SKM-1 (cell line): ENCODE measurements around the gene PSMD1.
"Not testable (repeated sequence)": the region's sequence is repeated elsewhere in the genome, so short reads cannot be mapped to it uniquely, and the experiment has no call there.

Experiments
- DNase-seq: peaks from one replicate; lab custom pipeline; 2025; ENCODE audit not compliant: unreplicated experiment; lab: John Stamatoyannopoulos, UW

PSMD1 gene

GRCh38 chr2:231056453-231057416 lies at the start of gene PSMD1:
Gene PSMD1, plus strand, starts transcription at chr2:231056867. Its CDS starts 159 bp downstream, at chr2:231057026.
- DNase-seq, result peak; percentile 72

- no peak for DNase-seq
Measured at GRCh38 chr2:231007286-231008098, 49.2 kb upstream of the PSMD1 start.

DNA sequence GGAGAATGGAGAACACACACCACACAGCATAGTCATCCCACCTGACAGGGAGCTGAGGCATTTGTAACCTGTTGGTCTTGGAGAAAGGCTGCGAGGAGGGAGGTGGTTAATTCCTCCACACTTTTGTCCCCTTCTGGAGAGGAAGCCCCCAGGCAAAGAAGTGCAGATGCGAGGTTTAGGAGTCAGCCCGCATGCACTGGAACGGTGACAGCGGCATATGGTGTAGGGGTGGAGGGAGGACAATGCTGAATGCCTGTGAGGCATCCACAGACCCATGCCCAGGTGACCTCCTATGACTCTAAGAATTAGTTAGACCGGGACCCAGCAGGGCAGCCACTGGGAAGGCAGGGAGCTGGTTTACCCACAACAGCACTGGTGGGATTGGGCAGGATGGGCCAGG lies 48.5 kb upstream of the PSMD1 start:
- no peak for DNase-seq

DNA sequence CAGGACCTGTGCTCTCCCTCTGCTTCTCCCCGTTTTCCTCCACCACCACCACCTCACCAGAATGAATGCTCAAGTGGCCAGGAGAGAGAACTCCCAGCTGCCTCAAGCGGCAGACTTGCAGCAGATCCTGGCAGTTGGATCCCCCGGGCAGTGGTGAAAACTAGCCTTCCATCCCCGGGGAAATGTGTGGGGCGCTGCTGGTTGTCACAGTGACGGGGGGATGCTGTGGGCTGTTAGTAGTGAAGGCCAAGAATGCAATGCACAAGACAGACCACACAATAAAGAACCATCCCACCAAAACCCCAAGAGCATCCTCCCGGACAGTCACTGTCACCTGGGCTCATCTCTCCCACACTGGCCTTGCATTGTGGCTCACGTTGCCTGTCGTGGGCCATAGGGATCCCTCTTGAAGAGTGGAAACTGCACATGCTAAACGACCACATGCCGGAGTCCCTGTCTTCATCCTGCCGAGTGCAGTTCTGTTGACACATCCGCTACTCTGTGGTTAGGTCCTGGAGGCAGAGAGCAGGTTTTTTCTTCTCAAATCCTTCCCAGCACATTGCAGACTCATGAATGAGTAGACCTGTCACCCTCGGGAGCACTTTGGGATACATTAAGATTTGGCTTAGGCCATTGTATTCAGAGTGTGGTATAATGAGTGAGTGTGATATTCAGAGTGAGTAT lies 47.3 kb upstream of the PSMD1 start:
- DNase-seq, result no peak

GRCh38 chr2:231010201-231010730 lies 46.4 kb upstream of the PSMD1 start:
- no peak for DNase-seq

DNA sequence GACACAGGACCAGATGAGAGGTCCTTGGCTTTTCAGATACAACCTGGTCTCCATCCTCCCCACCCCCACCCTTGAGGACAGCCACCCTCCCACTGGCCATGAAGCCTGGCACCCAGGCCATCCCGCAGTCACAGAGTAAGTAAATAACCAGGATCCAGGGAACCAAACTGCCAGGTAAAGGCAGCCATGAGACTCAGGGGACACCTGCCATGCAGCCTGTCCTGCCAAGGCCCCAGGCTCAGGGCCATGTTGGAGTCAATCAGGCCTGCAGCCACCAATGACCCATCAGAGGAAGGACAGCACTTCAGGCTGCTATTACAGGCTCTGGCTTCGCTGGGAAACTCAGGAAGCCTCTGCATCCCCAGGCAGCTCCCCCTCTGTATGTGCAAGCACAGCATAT lies 45.1 kb upstream of the PSMD1 start:
- DNase-seq, result no peak

GRCh38 chr2:231012463-231012862 lies 44.2 kb upstream of the PSMD1 start:
- no peak for DNase-seq

- DNase-seq, result no peak
Measured at GRCh38 chr2:231013820-231014219, 42.8 kb upstream of the PSMD1 start.

GRCh38 chr2:231015478-231015877 lies 41.2 kb upstream of the PSMD1 start:
- no peak for DNase-seq

- DNase-seq, result no peak
Measured at GRCh38 chr2:231015926-231016325, 40.7 kb upstream of the PSMD1 start.

- DNase-seq, result no peak
Measured at GRCh38 chr2:231016566-231017230, 40.0 kb upstream of the PSMD1 start.

- DNase-seq, result no peak
Measured at GRCh38 chr2:231017231-231017598, 39.5 kb upstream of the PSMD1 start.

- no peak for DNase-seq
Measured at GRCh38 chr2:231018184-231018583, 38.5 kb upstream of the PSMD1 start.

GRCh38 chr2:231025059-231025458 lies 31.6 kb upstream of the PSMD1 start:
- DNase-seq, result not testable (repeated sequence)

DNA sequence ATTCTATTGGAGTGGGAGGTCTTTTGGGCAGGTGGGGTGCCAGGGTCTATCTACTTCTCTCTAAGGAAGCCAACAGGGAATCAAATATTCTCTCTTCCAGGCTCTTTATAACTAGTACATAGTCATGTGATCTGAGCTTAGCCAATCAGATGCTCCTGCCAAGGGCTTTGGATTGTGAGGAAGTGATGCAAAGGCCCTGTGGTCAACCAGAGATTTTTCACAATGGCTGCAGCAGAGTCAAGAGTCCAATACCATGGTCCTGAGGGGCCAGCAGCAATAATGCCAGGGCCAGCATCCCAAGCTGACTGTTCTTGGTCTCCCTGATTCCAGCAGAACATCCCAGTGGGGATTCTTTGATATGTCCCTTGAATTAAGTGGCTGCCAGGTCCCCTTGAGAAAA lies 27.8 kb upstream of the PSMD1 start:
- DNase-seq, result no peak

- no peak for DNase-seq
Measured at GRCh38 chr2:231029563-231029962, 27.1 kb upstream of the PSMD1 start.

DNA sequence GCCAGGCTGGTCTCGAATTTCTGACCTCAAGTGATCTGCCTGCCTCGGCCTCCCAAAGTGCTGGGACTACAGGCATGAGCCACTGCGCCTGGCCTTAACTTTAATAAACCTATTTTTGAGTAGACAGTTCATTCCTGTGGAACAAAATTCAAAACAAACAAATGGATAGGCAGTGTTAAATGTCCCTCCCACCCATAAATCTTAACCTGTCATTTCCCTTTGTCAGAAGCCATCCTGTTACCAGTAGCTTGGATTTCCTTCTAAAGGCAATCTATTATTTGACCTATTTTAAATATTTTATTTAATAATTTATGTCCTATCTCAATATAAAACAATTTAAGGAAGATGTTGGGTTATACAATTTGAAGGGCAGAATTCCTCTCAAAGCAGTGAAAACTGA lies 25.9 kb upstream of the PSMD1 start:
- no peak for DNase-seq

GRCh38 chr2:231032575-231033140 lies 24.0 kb upstream of the PSMD1 start:
- DNase-seq, result no peak

- DNase-seq, result no peak
Measured at GRCh38 chr2:231033147-231034132, 23.2 kb upstream of the PSMD1 start.
